NB4 (cell line): ENCODE results near the gene RPP30.

Experiments
- CTCF ChIP-seq: IDR thresholded peaks from one replicate; pipeline ENCODE4 v1.5.1; 2012; ENCODE audit warnings: low read depth, low read length
- MYC ChIP-seq: IDR thresholded peaks from 2 replicates; pipeline ENCODE4 v1.6.1; 2011; ENCODE audit warnings: low read depth, low read length

- no peak for TF ChIP-seq CTCF
- TF ChIP-seq MYC, result no peak
Measured at GRCh38 chr10:90846746-90847145, 25.0 kb upstream of the RPP30 start.
